Vagina (tissue), 2 donors: ENCODE results near the gene AACS. TPM values are rescaled to one million over a fixed set of nuclear protein-coding genes. Genes with fewer than 3 reads are reported as not detected.

Experiments used
- DNase-seq, 2 donors: peaks; one replicate each; pipeline ENCODE4 v3.0.0-alpha.2; 2017; ENCODE audit errors: extremely low spot score in 2 of 2
- H3K27ac ChIP-seq: fragments of 200-600 bp; sonication (generic); one replicate; pipeline ENCODE4 v1.5.1; 2019
- H3K27me3 ChIP-seq: fragments of 200-600 bp; sonication (generic); one replicate; pipeline ENCODE4 v1.5.1; 2019
- H3K36me3 ChIP-seq, 2 donors: fragments of 200-600 bp; sonication (generic); one replicate each; pipeline ENCODE4 v1.5.1; 2017 to 2019
- H3K4me1 ChIP-seq: fragments of 200-600 bp; sonication (generic); one replicate; pipeline ENCODE4 v1.5.1; 2019
- H3K4me3 ChIP-seq, 2 donors: fragments of 200-600 bp; sonication (generic); 1 replicate in 1 of 2; 2 replicates in 1 of 2; pipeline ENCODE4 v1.5.1; 2016 to 2019
- H3K9me3 ChIP-seq: fragments of 200-600 bp; sonication (generic); one replicate; pipeline ENCODE4 v1.5.1; 2019
- POLR2A ChIP-seq, 2 donors: fragments of 450-650 bp; IDR thresholded peaks; one replicate each; pipeline ENCODE4 v1.6.1; 2017; ENCODE audit warnings: antibody characterized with exemption in 2 of 2, mild to moderate bottlenecking in 2 of 2, moderate library complexity in 2 of 2
- POLR2AphosphoS5 ChIP-seq, 2 donors: sonication (generic); formaldehyde crosslinking; IDR thresholded peaks; one replicate each; pipeline ENCODE4 v1.9.0; 2017; ENCODE audit warnings: antibody characterized with exemption in 2 of 2, mild to moderate bottlenecking in 2 of 2, low read depth in 1 of 2; ENCODE audit not compliant: insufficient read depth in 1 of 2
- intact Hi-C: fragments of 100-400 bp; cut with DNase I; formaldehyde crosslinking; loops from one replicate; pipeline ENCODE4 v1.15.1; 2023
- total RNA-seq: library from RNA; depleted of rRNA; stranded (reverse); fragments of >200 nt; gene quantifications from one replicate; pipeline ENCODE4 v1.2.3, GENCODE V29; 2016
- TF ChIP-seq, protein P1 (sequence below), 3 experiments: fragments of 450-650 bp in 2 of 3; fragments of 200-600 bp in 1 of 3; sonication (generic) in 1 of 3; IDR thresholded peaks; one replicate each; pipeline ENCODE4 v1.5.1; 2017 to 2019; ENCODE audit warnings: antibody characterized with exemption in 3 of 3, mild to moderate bottlenecking in 2 of 3, moderate library complexity in 2 of 3

The AACS gene
- total RNA-seq, 1 donor from 2014 or later: 22.3 TPM

DNA sequence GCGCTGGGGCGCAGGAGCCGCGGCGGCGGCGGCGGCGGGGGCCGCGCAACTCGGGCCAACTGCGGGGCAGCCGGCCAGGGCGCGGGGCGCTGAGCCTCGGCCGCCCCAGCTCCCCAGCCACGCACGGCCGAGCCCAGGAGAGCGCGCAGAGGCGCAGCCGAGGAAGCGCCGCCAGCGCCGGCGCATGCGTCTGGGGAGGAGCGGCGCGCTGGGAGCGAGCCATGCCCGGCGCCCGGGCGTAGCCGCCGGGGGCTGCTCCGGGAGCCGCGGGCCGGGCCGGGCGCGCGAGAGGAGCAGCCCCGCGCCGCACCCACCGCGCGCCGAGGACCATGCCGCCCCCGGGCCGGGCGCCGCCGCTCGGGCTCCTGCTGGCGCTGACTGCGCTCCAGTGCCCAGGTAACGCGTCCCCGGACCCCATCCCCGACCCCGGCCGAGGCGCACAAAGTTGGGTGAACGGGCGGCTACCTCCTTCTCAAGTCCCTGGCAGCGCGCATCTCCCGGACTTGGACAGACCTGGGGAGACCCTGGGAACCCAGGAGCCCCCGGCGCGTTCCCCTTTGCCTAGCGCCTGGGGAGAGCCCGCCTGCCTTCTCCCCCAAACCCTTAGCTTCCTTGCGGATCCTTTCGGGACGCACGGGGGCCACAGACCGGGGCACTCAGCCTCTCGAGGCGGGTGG is 121.4 kb downstream of the AACS start:
- Histone ChIP-seq H3K27ac (no peak overlapping the region), H3K9me3 (no peaks in the 10 kb centered on the region), H3K4me3 (peak overlapping the region; percentile 36 to 39), H3K27me3 (peaks cover 14% of the 10 kb centered on the region), H3K4me1 (peaks cover 38% of the 10 kb centered on the region), H3K36me3 (no peaks in the 10 kb centered on the region)
- intact Hi-C loops: no loop called here
- no peak for DNase-seq
- no peak for TF ChIP-seq POLR2A (IDR thresholded peaks at IDR 0.05)
- TF ChIP-seq, protein P1, sequence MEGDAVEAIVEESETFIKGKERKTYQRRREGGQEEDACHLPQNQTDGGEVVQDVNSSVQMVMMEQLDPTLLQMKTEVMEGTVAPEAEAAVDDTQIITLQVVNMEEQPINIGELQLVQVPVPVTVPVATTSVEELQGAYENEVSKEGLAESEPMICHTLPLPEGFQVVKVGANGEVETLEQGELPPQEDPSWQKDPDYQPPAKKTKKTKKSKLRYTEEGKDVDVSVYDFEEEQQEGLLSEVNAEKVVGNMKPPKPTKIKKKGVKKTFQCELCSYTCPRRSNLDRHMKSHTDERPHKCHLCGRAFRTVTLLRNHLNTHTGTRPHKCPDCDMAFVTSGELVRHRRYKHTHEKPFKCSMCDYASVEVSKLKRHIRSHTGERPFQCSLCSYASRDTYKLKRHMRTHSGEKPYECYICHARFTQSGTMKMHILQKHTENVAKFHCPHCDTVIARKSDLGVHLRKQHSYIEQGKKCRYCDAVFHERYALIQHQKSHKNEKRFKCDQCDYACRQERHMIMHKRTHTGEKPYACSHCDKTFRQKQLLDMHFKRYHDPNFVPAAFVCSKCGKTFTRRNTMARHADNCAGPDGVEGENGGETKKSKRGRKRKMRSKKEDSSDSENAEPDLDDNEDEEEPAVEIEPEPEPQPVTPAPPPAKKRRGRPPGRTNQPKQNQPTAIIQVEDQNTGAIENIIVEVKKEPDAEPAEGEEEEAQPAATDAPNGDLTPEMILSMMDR (IDR thresholded peaks at IDR 0.05): no peak
- TF ChIP-seq POLR2AphosphoS5 (IDR thresholded peaks at IDR 0.05; ENCODE audit: insufficient read depth in 1 of 2, low read depth in 1 of 2): no peak

DNA sequence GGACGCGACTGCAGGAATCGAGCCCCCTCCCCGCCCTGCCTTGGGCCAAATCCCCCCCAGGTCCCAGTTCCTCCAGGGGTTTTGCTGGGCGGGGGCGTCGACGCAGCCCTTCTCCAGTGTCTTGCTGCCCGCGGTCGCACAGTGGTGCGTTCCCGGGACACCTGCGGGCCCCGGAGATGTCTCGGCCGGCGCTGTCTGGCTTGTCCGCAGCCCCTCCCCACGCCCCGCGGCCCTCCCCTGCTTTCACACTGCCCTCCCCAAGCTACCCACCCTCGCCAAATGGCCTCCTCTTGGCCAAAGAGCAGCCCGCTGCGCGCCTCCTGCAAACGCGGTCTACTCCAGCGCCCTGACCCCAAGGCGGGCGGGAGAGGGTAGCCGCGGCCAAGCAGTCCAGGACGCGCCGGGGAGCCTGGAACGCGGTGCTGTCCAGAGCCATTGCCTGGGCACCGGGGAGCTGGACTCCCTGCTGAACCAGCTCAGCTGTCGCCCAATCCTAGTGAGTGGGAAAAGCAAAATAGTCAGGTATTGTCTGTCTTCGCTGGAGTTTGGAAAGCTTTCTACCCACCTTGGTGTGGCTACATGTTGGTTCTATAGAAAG is 122.0 kb downstream of the AACS start:
- Histone ChIP-seq H3K27me3 (peaks cover 14% of the 10 kb centered on the region), H3K4me3 (peak overlapping the region; percentile 36 to 39), H3K36me3 (no peaks in the 10 kb centered on the region), H3K9me3 (no peaks in the 10 kb centered on the region), H3K4me1 (peaks cover 38% of the 10 kb centered on the region), H3K27ac (no peak overlapping the region)
- intact Hi-C loops: no loop called here
- no peak for DNase-seq
- TF ChIP-seq, protein P1 (IDR thresholded peaks at IDR 0.05): no peak
- TF ChIP-seq POLR2AphosphoS5 (IDR thresholded peaks at IDR 0.05; ENCODE audit: insufficient read depth in 1 of 2, low read depth in 1 of 2) (no peak), POLR2A (IDR thresholded peaks at IDR 0.05) (no peak)

DNA sequence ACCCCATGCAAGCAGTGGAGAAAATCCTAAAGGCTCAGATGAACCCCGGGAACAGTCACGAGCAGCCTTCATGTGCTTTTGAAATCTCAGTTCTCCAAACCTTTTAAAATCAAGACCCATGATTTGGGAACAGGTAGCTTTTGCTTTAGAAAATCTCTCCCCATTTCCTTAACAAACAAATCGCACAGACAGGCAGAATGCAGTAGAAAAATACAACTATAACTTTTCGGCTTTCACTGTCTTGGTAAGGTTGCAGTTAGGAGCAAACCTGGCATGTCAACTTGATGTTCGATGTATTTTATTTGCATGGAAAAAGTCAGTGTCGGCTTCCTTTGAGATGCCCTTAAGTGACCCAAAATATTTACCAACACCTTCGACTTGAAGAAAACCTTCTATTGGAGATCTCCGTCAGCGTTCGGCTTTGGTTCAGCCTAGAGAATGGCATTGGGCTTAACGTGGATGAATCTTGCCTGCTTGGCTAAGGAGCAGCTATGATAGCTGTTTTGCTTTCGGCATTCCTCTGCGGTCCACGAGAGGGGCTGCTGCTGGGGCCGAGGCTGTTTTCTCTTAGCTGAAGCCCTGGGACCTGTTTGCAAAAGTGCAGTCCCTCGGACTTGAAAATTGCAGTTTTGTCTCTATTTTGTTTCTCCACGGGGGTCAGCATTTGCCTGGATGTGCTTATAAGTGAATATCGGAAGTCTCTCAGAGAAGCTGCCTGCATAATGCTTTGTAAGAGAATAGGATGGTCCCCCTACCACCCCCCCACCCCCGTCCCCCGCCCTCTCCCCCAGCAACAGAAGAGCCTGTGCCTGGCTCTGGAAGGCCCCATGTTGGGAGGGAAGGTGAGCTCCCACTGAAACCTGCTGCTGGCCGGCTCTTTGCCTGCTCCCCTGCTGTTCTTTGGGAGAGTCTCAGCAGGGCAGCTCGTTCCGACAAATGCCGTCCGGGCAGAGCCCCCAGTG is 122.8 kb downstream of the AACS start:
- intact Hi-C loops: no loop called here
- H3K36me3 ChIP-seq: no peaks in the 10 kb centered on the region
- H3K9me3 ChIP-seq: no peaks in the 10 kb centered on the region
- TF ChIP-seq POLR2A (IDR thresholded peaks at IDR 0.05): no peak
- TF ChIP-seq, protein P1 (IDR thresholded peaks at IDR 0.05): no peak
- TF ChIP-seq POLR2AphosphoS5 (IDR thresholded peaks at IDR 0.05; ENCODE audit: insufficient read depth in 1 of 2, low read depth in 1 of 2): no peak
- H3K27ac ChIP-seq: no peak overlapping the region
- no peak for DNase-seq
- H3K4me1 ChIP-seq: peaks cover 38% of the 10 kb centered on the region
- no peak overlapping the region for H3K4me3 ChIP-seq
- H3K27me3 ChIP-seq: peaks cover 14% of the 10 kb centered on the region

DNA sequence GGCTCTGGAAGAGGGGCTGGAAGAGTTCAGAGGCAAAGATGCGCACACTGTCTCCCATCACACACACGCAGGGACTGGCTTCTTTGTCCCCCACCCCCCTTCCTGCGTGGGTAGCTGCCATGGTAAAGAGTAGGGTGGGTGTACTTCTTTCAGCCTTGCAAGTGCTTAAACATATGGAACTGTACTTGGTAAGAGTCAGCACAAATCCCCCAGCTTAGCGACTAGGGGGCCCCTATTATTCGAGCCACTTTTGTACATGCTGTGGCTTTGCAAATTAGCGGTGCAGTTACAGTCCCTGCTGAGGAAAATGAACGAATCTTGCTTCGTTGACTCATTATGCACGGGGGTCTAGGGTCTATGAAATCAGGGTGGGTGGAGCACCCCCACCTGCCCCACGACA is 123.8 kb downstream of the AACS start:
- Histone ChIP-seq H3K27ac (no peak overlapping the region), H3K9me3 (no peaks in the 10 kb centered on the region), H3K4me3 (no peak overlapping the region), H3K27me3 (peaks cover 14% of the 10 kb centered on the region), H3K36me3 (no peaks in the 10 kb centered on the region), H3K4me1 (peaks cover 32% of the 10 kb centered on the region)
- no peak for TF ChIP-seq POLR2A (IDR thresholded peaks at IDR 0.05)
- TF ChIP-seq, protein P1 (IDR thresholded peaks at IDR 0.05): no peak
- TF ChIP-seq POLR2AphosphoS5 (IDR thresholded peaks at IDR 0.05; ENCODE audit: insufficient read depth in 1 of 2, low read depth in 1 of 2): no peak
- no peak for DNase-seq
- intact Hi-C loops: no loop called here
